Measurements from ENCODE around the gene KCNJ3. TPM values are rescaled to one million over a fixed set of nuclear protein-coding genes. Genes with fewer than 3 reads are reported as not detected.

Gene KCNJ3
- total RNA-seq, 3 donors from 2014 or later (not counting 1 experiment from before 2014, with no cell fraction given), result not detected

- ATAC-seq (no peak), DNase-seq (no peak)
- TF ChIP-seq, protein P1, sequence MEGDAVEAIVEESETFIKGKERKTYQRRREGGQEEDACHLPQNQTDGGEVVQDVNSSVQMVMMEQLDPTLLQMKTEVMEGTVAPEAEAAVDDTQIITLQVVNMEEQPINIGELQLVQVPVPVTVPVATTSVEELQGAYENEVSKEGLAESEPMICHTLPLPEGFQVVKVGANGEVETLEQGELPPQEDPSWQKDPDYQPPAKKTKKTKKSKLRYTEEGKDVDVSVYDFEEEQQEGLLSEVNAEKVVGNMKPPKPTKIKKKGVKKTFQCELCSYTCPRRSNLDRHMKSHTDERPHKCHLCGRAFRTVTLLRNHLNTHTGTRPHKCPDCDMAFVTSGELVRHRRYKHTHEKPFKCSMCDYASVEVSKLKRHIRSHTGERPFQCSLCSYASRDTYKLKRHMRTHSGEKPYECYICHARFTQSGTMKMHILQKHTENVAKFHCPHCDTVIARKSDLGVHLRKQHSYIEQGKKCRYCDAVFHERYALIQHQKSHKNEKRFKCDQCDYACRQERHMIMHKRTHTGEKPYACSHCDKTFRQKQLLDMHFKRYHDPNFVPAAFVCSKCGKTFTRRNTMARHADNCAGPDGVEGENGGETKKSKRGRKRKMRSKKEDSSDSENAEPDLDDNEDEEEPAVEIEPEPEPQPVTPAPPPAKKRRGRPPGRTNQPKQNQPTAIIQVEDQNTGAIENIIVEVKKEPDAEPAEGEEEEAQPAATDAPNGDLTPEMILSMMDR (IDR thresholded peaks at IDR 0.05), result no peak
- H3K27ac Mint-ChIP-seq, result no peak overlapping the region
- no peaks in the 10 kb centered on the region for H3K4me1 Mint-ChIP-seq
- H3K9me3 Mint-ChIP-seq, result peaks cover 3 to 5% of the 10 kb centered on the region in 2 donors
- WGBS (ENCODE audit: insufficient coverage), result 94% methylated on average over 1 of the region's 1 CpG
- intact Hi-C loops (cut with micrococcal nuclease), result no loop called here
- H3K4me3 Mint-ChIP-seq, result no peak overlapping the region
- no peaks in the 10 kb centered on the region for H3K36me3 ChIP-seq (ENCODE audit: control insufficient read depth, insufficient read depth, low read length)
- no peak overlapping the region for H3K27ac ChIP-seq (ENCODE audit: low read length)
- H3K4me3 ChIP-seq (ENCODE audit: low read length), result no peak overlapping the region
- H3K4me1 ChIP-seq (ENCODE audit: control insufficient read depth, insufficient read depth, low read length), result no peaks in the 10 kb centered on the region
- no peaks in the 10 kb centered on the region for H3K36me3 Mint-ChIP-seq
- H3K9me3 ChIP-seq (ENCODE audit: control insufficient read depth, insufficient read depth, low read length), result no peaks in the 10 kb centered on the region
- no peaks in the 10 kb centered on the region for H3K27me3 ChIP-seq (ENCODE audit: control insufficient read depth, insufficient read depth, low read length)
- H3K27me3 Mint-ChIP-seq (ENCODE audit: low read depth in 2 of 2), result no peaks in the 10 kb centered on the region
Measured at GRCh38 chr2:154758871-154759270, 60.4 kb downstream of the KCNJ3 start.

- H3K36me3 ChIP-seq (ENCODE audit: control insufficient read depth, insufficient read depth, low read length), result no peaks in the 10 kb centered on the region
- no peak for DNase-seq
- intact Hi-C loops (cut with micrococcal nuclease), result no loop called here
- Mint-ChIP-seq H3K9me3 (peaks cover 4 to 6% of the 10 kb centered on the region in 2 donors), H3K27ac (no peak overlapping the region), H3K4me1 (no peaks in the 10 kb centered on the region), H3K27me3 (ENCODE audit: low read depth in 2 of 2) (no peaks in the 10 kb centered on the region), H3K36me3 (no peaks in the 10 kb centered on the region), H3K4me3 (no peak overlapping the region)
- WGBS (ENCODE audit: insufficient coverage), result 67% methylated on average over 1 of the region's 2 CpGs
- no peaks in the 10 kb centered on the region for H3K4me1 ChIP-seq (ENCODE audit: control insufficient read depth, insufficient read depth, low read length)
- H3K27me3 ChIP-seq (ENCODE audit: control insufficient read depth, insufficient read depth, low read length), result no peaks in the 10 kb centered on the region
- no peak overlapping the region for H3K4me3 ChIP-seq (ENCODE audit: low read length)
- H3K27ac ChIP-seq (ENCODE audit: low read length), result no peak overlapping the region
- H3K9me3 ChIP-seq (ENCODE audit: control insufficient read depth, insufficient read depth, low read length), result no peaks in the 10 kb centered on the region
- TF ChIP-seq, protein P1 (IDR thresholded peaks at IDR 0.05), result no peak
- no peak for ATAC-seq
Measured at GRCh38 chr2:154762638-154763037, 64.1 kb downstream of the KCNJ3 start.

- no peak for ATAC-seq
- DNase-seq, result no peak
- intact Hi-C loops (cut with micrococcal nuclease), result no loop called here
- no peaks in the 10 kb centered on the region for H3K27me3 Mint-ChIP-seq (ENCODE audit: low read depth in 2 of 2)
- H3K4me1 Mint-ChIP-seq, result no peaks in the 10 kb centered on the region
- Histone ChIP-seq H3K9me3 (ENCODE audit: control insufficient read depth, insufficient read depth, low read length) (no peaks in the 10 kb centered on the region), H3K4me1 (ENCODE audit: control insufficient read depth, insufficient read depth, low read length) (no peaks in the 10 kb centered on the region), H3K27ac (ENCODE audit: low read length) (no peak overlapping the region), H3K36me3 (ENCODE audit: control insufficient read depth, insufficient read depth, low read length) (no peaks in the 10 kb centered on the region), H3K4me3 (ENCODE audit: low read length) (no peak overlapping the region), H3K27me3 (ENCODE audit: control insufficient read depth, insufficient read depth, low read length) (no peaks in the 10 kb centered on the region)
- no peak overlapping the region for H3K27ac Mint-ChIP-seq
- TF ChIP-seq, protein P1 (IDR thresholded peaks at IDR 0.05), result no peak
- WGBS (ENCODE audit: insufficient coverage), result 87% methylated on average over 4 of the region's 4 CpGs
- peaks cover 5 to 16% of the 10 kb centered on the region in 2 donors for H3K9me3 Mint-ChIP-seq
- H3K36me3 Mint-ChIP-seq, result no peaks in the 10 kb centered on the region
- no peak overlapping the region for H3K4me3 Mint-ChIP-seq
Measured at GRCh38 chr2:154771664-154772284, 73.3 kb downstream of the KCNJ3 start.

GRCh38 chr2:154776825-154777224 lies 78.3 kb downstream of the KCNJ3 start:
- Histone ChIP-seq H3K4me1 (ENCODE audit: control insufficient read depth, insufficient read depth, low read length) (no peaks in the 10 kb centered on the region), H3K27ac (ENCODE audit: low read length) (no peak overlapping the region), H3K4me3 (ENCODE audit: low read length) (no peak overlapping the region), H3K27me3 (ENCODE audit: control insufficient read depth, insufficient read depth, low read length) (no peaks in the 10 kb centered on the region), H3K9me3 (ENCODE audit: control insufficient read depth, insufficient read depth, low read length) (no peaks in the 10 kb centered on the region), H3K36me3 (ENCODE audit: control insufficient read depth, insufficient read depth, low read length) (no peaks in the 10 kb centered on the region)
- ATAC-seq, result no peak
- Mint-ChIP-seq H3K27me3 (ENCODE audit: low read depth in 2 of 2) (no peaks in the 10 kb centered on the region), H3K36me3 (no peaks in the 10 kb centered on the region), H3K4me1 (no peaks in the 10 kb centered on the region), H3K27ac (no peak overlapping the region), H3K4me3 (no peak overlapping the region), H3K9me3 (peaks cover 10 to 14% of the 10 kb centered on the region in 2 donors)
- TF ChIP-seq, protein P1 (IDR thresholded peaks at IDR 0.05), result no peak
- 88% methylated on average over 3 of the region's 4 CpGs for WGBS (ENCODE audit: insufficient coverage)
- DNase-seq, result no peak
- intact Hi-C loops (cut with micrococcal nuclease), result no loop called here

Measured in natural killer cell (primary cell).